G401.6 (cell line): ENCODE data around the gene PRAMEF10.
"Not testable (repeated sequence)": the region's sequence is repeated elsewhere in the genome, so short reads cannot be mapped to it uniquely, and the experiment has no call there.

ENCODE experiments used
- FAIRE-seq: peaks from 2 replicates; lab custom pipeline; 2012; peaks lifted over from hg19 to GRCh38; lab: Jason Lieb, UNC

Gene PRAMEF10, protein sequence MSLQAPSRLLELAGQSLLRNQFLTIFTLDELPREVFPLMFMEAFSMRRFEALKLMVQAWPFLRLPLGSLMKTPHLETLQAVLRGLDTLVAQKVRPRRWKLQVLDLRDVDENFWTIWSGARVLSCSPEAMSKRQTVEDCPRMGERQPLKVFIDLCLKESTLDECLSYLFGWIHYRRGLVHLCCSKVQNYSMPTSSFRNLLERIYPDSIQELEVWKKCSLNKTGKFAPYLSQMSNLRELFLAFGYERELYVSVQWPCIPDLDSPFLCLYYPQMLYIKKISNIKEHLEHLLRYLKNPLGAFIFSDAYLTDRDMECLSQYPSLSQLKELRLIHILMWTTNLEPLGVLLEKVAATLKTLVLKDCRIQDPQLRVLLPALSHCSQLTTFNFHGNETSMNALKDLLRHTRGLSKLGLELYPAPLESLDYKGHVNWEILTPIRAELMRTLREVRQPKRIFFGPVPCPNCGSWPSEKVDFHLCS

GRCh38 chr1:12898170-12898569 is at the start of gene PRAMEF10:
Gene PRAMEF10 (minus strand): TSS chr1:12898270. CDS start chr1:12895847, 2,423 bp downstream.
- FAIRE-seq = not testable (repeated sequence)

- not testable (repeated sequence) for FAIRE-seq
Measured at GRCh38 chr1:12947480-12947879, 49.4 kb upstream of the PRAMEF10 start, which contains the start of gene PRAMEF6. Gene PRAMEF6 (minus strand): TSS chr1:12947580. CDS start chr1:12942518, 5,062 bp downstream.

DNA sequence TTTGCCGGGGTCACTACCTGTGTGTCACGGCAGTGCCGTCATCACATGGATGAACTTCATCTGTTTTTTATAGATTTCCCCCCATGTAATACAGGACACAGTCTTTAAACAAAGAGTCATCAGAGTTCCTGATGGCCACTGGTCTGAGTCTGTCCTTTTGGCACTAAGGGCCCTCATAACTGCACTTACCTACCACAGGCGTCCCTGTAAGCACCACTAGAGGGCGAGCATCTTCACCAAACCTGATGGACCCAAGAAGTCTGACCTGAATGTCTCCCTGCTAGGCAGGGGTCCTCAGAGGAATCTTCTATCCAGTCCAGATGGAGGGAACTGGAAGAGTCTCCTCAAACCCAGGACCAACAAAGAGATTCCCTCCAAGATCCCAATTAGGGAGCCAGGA is 26.3 kb upstream of the PRAMEF10 start:
- FAIRE-seq = not testable (repeated sequence)

- peak; percentile 58 for FAIRE-seq
Measured at GRCh38 chr1:12921749-12922148, 23.7 kb upstream of the PRAMEF10 start.

DNA sequence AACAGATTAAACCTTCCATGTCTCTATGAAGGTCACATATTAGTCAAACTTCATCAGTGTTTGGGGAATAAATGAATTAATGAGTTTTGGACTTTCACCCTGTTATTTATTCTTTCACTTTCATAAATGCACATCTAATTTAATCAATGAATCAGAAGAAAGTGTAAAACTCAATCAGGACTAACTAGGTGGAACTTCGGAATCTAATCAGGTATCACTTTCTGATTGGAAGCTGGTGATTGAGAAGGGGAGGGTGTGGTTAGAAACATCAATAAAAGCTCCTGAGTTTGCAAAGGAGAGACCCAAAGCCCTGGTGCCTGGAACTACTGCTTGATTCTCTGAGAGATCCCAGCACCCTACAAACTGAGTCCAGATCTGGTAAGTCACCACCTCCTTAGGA is 18.2 kb upstream of the PRAMEF10 start, which contains the start of gene PRAMEF7:
PRAMEF7 (plus strand) TSS at position 301 of the 400 bp plus-strand sequence. CDS start 1,083 bp downstream, outside the sequence.
- not testable (repeated sequence) for FAIRE-seq

DNA sequence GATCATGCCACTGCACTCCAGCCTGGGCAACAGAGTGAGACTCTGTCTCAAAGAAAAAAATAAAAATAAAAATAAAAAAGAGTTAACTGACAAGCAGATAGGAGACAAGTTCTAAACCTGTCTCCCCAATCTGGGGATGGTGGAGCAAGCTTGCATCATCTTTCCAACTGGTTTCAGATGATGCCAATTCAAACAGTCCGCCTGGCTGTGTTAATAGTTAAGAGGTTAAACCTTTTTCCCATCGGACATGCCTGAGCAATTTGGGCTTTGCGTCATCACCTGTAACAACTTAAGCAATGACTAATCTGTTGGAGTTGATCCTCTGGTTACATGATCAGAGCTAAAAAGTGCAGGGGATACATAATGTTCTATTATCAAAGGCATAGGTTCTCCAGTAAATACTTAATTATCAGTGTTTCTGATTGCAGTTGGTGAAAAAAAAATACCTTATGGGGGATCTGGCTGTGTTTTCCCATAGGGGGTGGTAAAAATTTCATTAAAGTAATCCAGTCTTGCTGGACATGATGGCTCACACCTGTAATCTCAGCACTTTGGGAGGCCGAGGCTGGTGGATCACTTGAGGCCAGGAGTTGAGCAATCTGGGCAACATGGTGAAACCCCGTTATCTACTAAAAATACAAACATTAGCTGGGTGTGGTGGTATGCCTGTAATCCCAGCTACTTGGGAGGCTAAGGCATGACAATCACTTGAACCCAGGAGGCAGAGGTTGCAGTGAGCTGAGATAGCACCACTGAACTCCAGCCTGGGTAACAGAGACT is 5.9 kb upstream of the PRAMEF10 start:
- not testable (repeated sequence) for FAIRE-seq

- FAIRE-seq = not testable (repeated sequence)
Measured at GRCh38 chr1:12899186-12899585, 1.1 kb upstream of the PRAMEF10 start.

GRCh38 chr1:12886101-12886500 is 12.0 kb downstream of the PRAMEF10 start, which contains the start of gene PRAMEF4:
Gene PRAMEF4 (minus strand): TSS chr1:12886201. CDS start chr1:12883394, 2,807 bp downstream.
- not testable (repeated sequence) for FAIRE-seq

GRCh38 chr1:12878453-12878852 is 19.6 kb downstream of the PRAMEF10 start:
- not testable (repeated sequence) for FAIRE-seq

GRCh38 chr1:12863131-12863880 is 34.8 kb downstream of the PRAMEF10 start:
- not testable (repeated sequence) for FAIRE-seq

- not testable (repeated sequence) for FAIRE-seq
Measured at GRCh38 chr1:12856786-12857185, 41.3 kb downstream of the PRAMEF10 start, which contains the start of gene PRAMEF2. Gene PRAMEF2 (plus strand): TSS chr1:12857086. CDS start chr1:12859010, 1,924 bp downstream.

GRCh38 chr1:12851779-12852178 is 46.3 kb downstream of the PRAMEF10 start:
- FAIRE-seq = no peak

DNA sequence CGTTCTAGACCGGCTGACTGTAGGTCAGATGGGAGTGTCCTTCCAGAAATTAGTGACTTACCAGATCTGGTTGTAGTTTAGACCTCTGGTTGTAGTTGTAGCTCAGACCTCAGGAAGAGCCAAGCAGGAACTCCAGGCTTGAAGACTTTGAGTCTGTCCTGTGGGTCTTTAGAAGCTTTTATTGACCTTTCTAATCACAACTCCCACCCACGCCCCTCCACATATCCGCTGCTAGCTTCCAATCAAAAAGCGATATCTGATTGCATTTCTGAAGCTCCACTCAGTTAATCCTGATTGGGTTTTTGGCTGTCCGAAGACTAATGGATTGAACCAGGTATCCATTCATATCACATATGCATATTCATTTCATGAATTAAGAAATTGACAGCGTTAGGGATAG is 49.5 kb downstream of the PRAMEF10 start, which contains the start of gene HNRNPCL1:
HNRNPCL1 (minus strand) TSS at position 101 of the 400 bp plus-strand sequence. CDS start 431 bp downstream, outside the sequence.
- not testable (repeated sequence) for FAIRE-seq
